ENCODE results near the gene DNAJB11.
"Not testable (repeated sequence)": the region's sequence is repeated elsewhere in the genome, so short reads cannot be mapped to it uniquely, and the experiment has no call there.

- TF ChIP-seq CTCF (conservative IDR thresholded peaks at IDR 0.05 in 1 of 2, IDR thresholded peaks at IDR 0.05 in 1 of 2; ENCODE audit: extremely low read depth in 1 of 2, insufficient read depth in 1 of 2, low read depth in 1 of 2, low read length in 2 of 2); EZH2 (IDR thresholded peaks at IDR 0.05; ENCODE audit: borderline replicate concordance, low read length): not testable (repeated sequence)
These were observed 15.7 kb downstream of the DNAJB11 start for GRCh38 chr3:186586245-186586644.
